Measurements from ENCODE around the gene N4BP2L2. TPM values are rescaled to one million over a fixed set of nuclear protein-coding genes. Genes with fewer than 3 reads are reported as not detected.
A peak's percentile ranks its signal among the peaks of the same experiment; 100 is the strongest.

Gene N4BP2L2
- total and polyA plus RNA-seq, 2 of the 4 experiments (the other 2 are of a cell fraction): 28.7 to 34.6 TPM

DNA sequence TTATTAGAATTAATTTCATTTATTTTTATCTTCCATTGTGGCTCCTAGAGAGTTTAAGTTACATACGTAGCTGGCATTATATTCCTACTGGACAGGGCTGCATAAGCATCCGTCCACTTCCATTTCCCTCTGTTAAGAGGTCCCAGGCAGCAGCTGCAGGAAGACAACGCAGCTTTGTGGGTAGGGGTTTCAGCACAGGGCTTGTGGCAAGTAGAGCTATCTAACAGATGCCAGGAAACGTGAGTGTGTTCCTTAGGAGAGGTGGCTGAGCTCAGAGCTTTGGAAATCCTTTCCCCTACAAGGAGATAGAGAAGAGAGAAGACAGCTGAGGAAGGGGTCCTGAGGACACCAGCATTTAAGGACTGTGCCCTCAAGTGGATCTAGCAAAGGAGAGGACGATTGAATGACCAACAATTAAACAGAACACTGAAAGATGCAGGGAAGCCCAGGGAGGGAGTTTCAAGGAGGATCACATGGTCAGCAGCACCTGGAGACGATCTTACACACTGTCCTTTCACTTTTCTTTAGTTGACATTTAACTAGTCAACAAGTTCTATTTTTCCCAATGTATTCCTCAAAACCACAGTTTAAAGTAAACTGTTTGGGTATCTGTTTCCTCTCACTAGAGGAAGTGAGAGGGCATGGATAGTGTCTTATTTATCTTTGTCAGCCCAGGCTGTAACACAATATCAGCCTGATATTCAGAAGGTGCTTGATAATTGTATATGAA, 108.4 kb downstream of the N4BP2L2 start:
- ChIA-PET CTCF (interaction anchor here (1.0 kb wide), 1 partner anchor 9 kb away, joined by 3 read pairs; no protein-coding TSS in a partner anchor), POLR2A (ENCODE audit: unreplicated experiment) (no interaction called here)
- Histone ChIP-seq H3K9me3 (ENCODE audit: control insufficient read depth, insufficient read depth, low read length) (no peaks in the 10 kb centered on the region), H3K79me1 (ENCODE audit: low read depth in 1 of 2, low read length in 2 of 2) (no peaks in the 10 kb centered on the region), H3K36me3 (ENCODE audit: control insufficient read depth, insufficient read depth, low read length) (peaks cover 5% of the 10 kb centered on the region; the same call in 1 of the 2 replicates), H3K23ac (ENCODE audit: low read depth, low read length) (no peak overlapping the region), H3K4me3 (ENCODE audit: insufficient read depth, low read depth, low read length) (no peak overlapping the region), H4K91ac (ENCODE audit: insufficient read depth, low read depth, low read length) (no peak overlapping the region), H2BK20ac (ENCODE audit: low read depth, low read length) (no peak overlapping the region), H3K56ac (ENCODE audit: extremely low read depth, insufficient read depth, low read length) (no peak overlapping the region), H2AK9ac (replicated peaks; ENCODE audit: low read depth, low read length, poor library complexity) (no peak overlapping the region), H2AK5ac (ENCODE audit: low read depth, low read length) (no peak overlapping the region), H3K27me3 (ENCODE audit: control insufficient read depth, insufficient read depth, low read length) (no peaks in the 10 kb centered on the region), H2BK15ac (ENCODE audit: low read depth, low read length) (no peak overlapping the region), H3K4ac (ENCODE audit: low read depth, low read length) (no peak overlapping the region), H2BK5ac (ENCODE audit: low read depth, low read length, poor library complexity, severe bottlenecking) (no peak overlapping the region), H3K18ac (ENCODE audit: low read depth, low read length) (no peak overlapping the region; the same call in 1 of the 2 replicates), H3K27ac (ENCODE audit: insufficient read depth, low read length) (peak overlapping the region; percentile 19; the same call in 1 of the 2 replicates), H3K9ac (ENCODE audit: low read depth, low read length) (no peak overlapping the region), H2AFZ (replicated peaks; ENCODE audit: low read length, poor library complexity) (no peak overlapping the region), H4K20me1 (ENCODE audit: insufficient read depth, low read length) (no peaks in the 10 kb centered on the region), H3K14ac (replicated peaks; ENCODE audit: low read depth, low read length) (no peak overlapping the region), H3K4me2 (ENCODE audit: low read depth, low read length) (peak overlapping the region; percentile 1; the same call in 1 of the 2 replicates), H4K5ac (ENCODE audit: low read depth, low read length) (no peak overlapping the region), H2BK120ac (ENCODE audit: low read depth, low read length) (no peak overlapping the region), H4K8ac (ENCODE audit: low read depth in 2 of 2, low read length in 2 of 2) (no peak overlapping the region), H3K9me1 (ENCODE audit: insufficient read depth, low read length) (peaks cover 4% of the 10 kb centered on the region; the same call in 1 of the 2 replicates), H3K4me1 (ENCODE audit: control insufficient read depth, insufficient read depth, low read length) (peaks cover 7% of the 10 kb centered on the region; the same call in 1 of the 2 replicates)
- in situ Hi-C loops (cut with MboI; ENCODE audit: low sequenced_read_pairs): no loop called here
- dilution Hi-C loops (cut with HindIII; ENCODE audit: low sequenced_read_pairs, unreplicated experiment): no loop called here
- peak; percentile 23 for DNase-seq
- TF ChIP-seq CHD1 (IDR thresholded peaks at IDR 0.05; ENCODE audit: low read depth, low read length): no peak
- TF ChIP-seq BHLHE40 (IDR thresholded peaks at IDR 0.05; ENCODE audit: low read depth, low read length): no peak
- TF ChIP-seq MXI1 (IDR thresholded peaks at IDR 0.05; ENCODE audit: borderline replicate concordance, low read depth, low read length): no peak
- TF ChIP-seq NFE2L2 (IDR thresholded peaks at IDR 0.05; ENCODE audit: low read depth, low read length): no peak
- no peak for TF ChIP-seq SMC3 (IDR thresholded peaks at IDR 0.05; ENCODE audit: low read depth, low read length)
- TF ChIP-seq CEBPB (IDR thresholded peaks at IDR 0.05; ENCODE audit: low read depth, low read length): no peak
- TF ChIP-seq, protein P1, sequence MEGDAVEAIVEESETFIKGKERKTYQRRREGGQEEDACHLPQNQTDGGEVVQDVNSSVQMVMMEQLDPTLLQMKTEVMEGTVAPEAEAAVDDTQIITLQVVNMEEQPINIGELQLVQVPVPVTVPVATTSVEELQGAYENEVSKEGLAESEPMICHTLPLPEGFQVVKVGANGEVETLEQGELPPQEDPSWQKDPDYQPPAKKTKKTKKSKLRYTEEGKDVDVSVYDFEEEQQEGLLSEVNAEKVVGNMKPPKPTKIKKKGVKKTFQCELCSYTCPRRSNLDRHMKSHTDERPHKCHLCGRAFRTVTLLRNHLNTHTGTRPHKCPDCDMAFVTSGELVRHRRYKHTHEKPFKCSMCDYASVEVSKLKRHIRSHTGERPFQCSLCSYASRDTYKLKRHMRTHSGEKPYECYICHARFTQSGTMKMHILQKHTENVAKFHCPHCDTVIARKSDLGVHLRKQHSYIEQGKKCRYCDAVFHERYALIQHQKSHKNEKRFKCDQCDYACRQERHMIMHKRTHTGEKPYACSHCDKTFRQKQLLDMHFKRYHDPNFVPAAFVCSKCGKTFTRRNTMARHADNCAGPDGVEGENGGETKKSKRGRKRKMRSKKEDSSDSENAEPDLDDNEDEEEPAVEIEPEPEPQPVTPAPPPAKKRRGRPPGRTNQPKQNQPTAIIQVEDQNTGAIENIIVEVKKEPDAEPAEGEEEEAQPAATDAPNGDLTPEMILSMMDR (conservative IDR thresholded peaks at IDR 0.05; ENCODE audit: low read depth, low read length): no peak
- no peak for TF ChIP-seq MAZ (IDR thresholded peaks at IDR 0.05; ENCODE audit: borderline replicate concordance, low read depth, low read length)
- TF ChIP-seq, protein P2, sequence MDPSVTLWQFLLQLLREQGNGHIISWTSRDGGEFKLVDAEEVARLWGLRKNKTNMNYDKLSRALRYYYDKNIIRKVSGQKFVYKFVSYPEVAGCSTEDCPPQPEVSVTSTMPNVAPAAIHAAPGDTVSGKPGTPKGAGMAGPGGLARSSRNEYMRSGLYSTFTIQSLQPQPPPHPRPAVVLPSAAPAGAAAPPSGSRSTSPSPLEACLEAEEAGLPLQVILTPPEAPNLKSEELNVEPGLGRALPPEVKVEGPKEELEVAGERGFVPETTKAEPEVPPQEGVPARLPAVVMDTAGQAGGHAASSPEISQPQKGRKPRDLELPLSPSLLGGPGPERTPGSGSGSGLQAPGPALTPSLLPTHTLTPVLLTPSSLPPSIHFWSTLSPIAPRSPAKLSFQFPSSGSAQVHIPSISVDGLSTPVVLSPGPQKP (IDR thresholded peaks at IDR 0.05; ENCODE audit: borderline replicate concordance, low read depth, low read length): no peak
- TF ChIP-seq FOS (IDR thresholded peaks at IDR 0.05; ENCODE audit: low read depth, low read length): no peak
- no peak for TF ChIP-seq MAFK (IDR thresholded peaks at IDR 0.05; ENCODE audit: low read depth, low read length)
- TF ChIP-seq RCOR1 (IDR thresholded peaks at IDR 0.05; ENCODE audit: insufficient replicate concordance, low read length): no peak
- no CpG with 5 or more reads among the region's 6 CpGs for WGBS, 2 experiments (ENCODE audit: extremely low coverage in 2 of 2, insufficient read length in 1 of 2)
- BruUV-seq (replicated peaks): no TSS peak
- peak; percentile 35; the same call in 1 of the 2 replicates for ATAC-seq (ENCODE audit: low read depth)
- intact Hi-C loops (cut with micrococcal nuclease): no loop called here

Measured in IMR-90 (cell line).